Measurements from ENCODE around the gene CD226.

- TF ChIP-seq POLR2AphosphoS5 (IDR thresholded peaks at IDR 0.05; ENCODE audit: low read depth, low read length), result no peak
- TF ChIP-seq SRF (IDR thresholded peaks at IDR 0.05; ENCODE audit: low read depth), result no peak
- TF ChIP-seq, protein P1, sequence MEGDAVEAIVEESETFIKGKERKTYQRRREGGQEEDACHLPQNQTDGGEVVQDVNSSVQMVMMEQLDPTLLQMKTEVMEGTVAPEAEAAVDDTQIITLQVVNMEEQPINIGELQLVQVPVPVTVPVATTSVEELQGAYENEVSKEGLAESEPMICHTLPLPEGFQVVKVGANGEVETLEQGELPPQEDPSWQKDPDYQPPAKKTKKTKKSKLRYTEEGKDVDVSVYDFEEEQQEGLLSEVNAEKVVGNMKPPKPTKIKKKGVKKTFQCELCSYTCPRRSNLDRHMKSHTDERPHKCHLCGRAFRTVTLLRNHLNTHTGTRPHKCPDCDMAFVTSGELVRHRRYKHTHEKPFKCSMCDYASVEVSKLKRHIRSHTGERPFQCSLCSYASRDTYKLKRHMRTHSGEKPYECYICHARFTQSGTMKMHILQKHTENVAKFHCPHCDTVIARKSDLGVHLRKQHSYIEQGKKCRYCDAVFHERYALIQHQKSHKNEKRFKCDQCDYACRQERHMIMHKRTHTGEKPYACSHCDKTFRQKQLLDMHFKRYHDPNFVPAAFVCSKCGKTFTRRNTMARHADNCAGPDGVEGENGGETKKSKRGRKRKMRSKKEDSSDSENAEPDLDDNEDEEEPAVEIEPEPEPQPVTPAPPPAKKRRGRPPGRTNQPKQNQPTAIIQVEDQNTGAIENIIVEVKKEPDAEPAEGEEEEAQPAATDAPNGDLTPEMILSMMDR (IDR thresholded peaks at IDR 0.05 in 2 of 3, conservative IDR thresholded peaks at IDR 0.05 in 1 of 3; ENCODE audit: borderline replicate concordance in 1 of 3, insufficient read depth in 1 of 3, low read depth in 2 of 3, low read length in 2 of 3), result no peak
- TF ChIP-seq, protein P2, sequence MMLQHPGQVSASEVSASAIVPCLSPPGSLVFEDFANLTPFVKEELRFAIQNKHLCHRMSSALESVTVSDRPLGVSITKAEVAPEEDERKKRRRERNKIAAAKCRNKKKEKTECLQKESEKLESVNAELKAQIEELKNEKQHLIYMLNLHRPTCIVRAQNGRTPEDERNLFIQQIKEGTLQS (IDR thresholded peaks at IDR 0.05), result no peak
- TF ChIP-seq EZH2 (IDR thresholded peaks at IDR 0.05), result no peak
- no peak for TF ChIP-seq POLR2A (IDR thresholded peaks at IDR 0.05; ENCODE audit: borderline replicate concordance, extremely low read depth, insufficient read depth, insufficient read length)
- no peak for TF ChIP-seq FOSL1 (IDR thresholded peaks at IDR 0.05; ENCODE audit: low read depth)
- no peak for TF ChIP-seq EGR1 (IDR thresholded peaks at IDR 0.05; ENCODE audit: low read depth)
- no peak for TF ChIP-seq JUND (IDR thresholded peaks at IDR 0.05)
Measured at GRCh38 chr18:69981948-69982347, 34.3 kb upstream of the CD226 start.

Data from HCT116 (cell line).